Activated CD4-positive, alpha-beta T cell treated with anti-CD3 and anti-CD28 coated beads, Interleukin-2, Interleukin-4, amounts not matched to agents 100 ng/mL and 50 ng/mL, durations not matched to agents 16 hours and 8 hours (primary cell): ENCODE data around the gene KRTAP21-2.
"Not testable (repeated sequence)": the region's sequence is repeated elsewhere in the genome, so short reads cannot be mapped to it uniquely, and the experiment has no call there.

ENCODE experiments used
- DNase-seq: peaks from one replicate; pipeline ENCODE4 v3.0.0-alpha.2; 2020; ENCODE audit warnings: low spot score

KRTAP21-2 gene

GRCh38 chr21:30747159-30747558 lies at the start of gene KRTAP21-2:
Gene KRTAP21-2 (minus strand): TSS chr21:30747259. CDS start chr21:30747202, 57 bp downstream.
- no peak for DNase-seq

- DNase-seq, result no peak
These were observed 46.7 kb upstream of the KRTAP21-2 start for GRCh38 chr21:30793581-30794314.

DNA sequence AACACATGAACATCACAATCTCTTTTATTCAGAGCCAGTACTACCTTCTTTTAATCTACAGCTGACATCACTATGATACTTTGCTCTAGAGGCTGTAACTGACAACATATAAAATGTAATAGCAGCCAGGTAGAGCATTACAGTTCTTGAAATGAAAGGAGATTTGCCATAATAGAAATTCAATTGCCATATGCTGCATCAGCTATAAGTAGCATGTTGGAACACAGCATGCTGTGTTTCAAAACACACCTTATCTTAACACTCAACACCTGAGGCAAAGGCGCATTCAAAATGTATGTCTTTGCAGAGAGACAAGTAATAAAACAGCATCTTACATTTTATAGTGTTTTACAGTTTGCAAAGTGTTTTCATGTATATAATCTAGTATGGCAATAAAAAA lies 32.2 kb upstream of the KRTAP21-2 start:
- no peak for DNase-seq

GRCh38 chr21:30769724-30770431 lies 22.8 kb upstream of the KRTAP21-2 start:
- no peak for DNase-seq

GRCh38 chr21:30760776-30761175 lies 13.7 kb upstream of the KRTAP21-2 start:
- DNase-seq, result no peak

- no peak for DNase-seq
These were observed 11.2 kb upstream of the KRTAP21-2 start for GRCh38 chr21:30758306-30758705.

GRCh38 chr21:30755328-30755727 lies 8.3 kb upstream of the KRTAP21-2 start, which contains the start of gene KRTAP21-1:
Gene KRTAP21-1 (minus strand): TSS chr21:30755428. CDS start chr21:30755378, 50 bp downstream.
- not testable (repeated sequence) for DNase-seq

GRCh38 chr21:30740462-30740861 lies 6.6 kb downstream of the KRTAP21-2 start:
- no peak for DNase-seq

- DNase-seq, result no peak
These were observed 14.0 kb downstream of the KRTAP21-2 start for GRCh38 chr21:30733026-30733425.

DNA sequence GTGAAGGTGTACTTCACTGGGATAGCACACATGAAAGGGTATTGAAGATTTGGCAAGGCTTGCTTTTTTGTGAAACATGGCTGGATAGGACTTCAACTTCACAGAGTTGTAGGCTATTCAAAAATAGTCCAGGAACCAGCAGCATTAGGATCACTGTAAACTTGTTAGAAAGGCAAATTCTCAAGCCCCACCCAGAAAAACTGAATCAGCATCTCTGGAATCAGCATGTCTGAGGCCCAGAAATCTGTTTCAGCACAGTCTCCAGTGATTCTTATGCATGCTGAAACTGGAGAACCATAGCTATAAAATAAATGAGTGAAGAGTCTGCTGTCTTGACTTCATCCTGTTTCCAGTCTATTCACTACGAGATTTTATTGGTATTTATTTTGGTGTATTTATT lies 20.3 kb downstream of the KRTAP21-2 start:
- DNase-seq, result no peak

- DNase-seq, result peak; percentile 46
These were observed 27.7 kb downstream of the KRTAP21-2 start for GRCh38 chr21:30719401-30719800.

DNA sequence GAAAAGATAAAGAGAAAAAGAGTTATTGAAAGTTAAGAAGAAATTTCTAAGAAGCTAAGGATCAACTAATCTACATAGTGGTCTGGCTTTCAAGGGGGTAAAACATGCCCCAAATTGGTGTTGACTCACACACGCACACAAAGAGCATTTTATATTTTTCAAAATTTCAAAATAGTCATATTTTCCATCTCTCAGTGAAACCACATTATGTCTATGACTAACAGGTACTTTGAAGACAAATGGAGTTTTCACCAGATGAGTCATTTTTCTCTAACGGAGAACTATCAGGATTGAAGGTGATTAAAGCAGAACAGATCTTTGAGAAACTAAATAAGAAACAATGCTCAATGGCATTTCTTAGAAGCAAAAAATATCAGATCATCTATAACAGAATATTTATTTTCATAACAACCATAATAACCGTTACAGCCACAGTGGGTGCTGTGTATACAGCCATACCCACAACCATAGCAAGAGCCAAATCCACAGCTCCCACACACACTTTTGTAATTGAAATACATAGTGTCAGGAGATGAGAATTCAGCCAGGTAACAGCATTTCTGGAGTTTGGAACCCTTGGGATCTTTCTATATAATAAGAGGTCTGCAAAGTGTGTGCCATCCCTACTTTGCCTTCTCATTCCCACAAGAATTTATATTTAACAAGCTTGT lies 28.7 kb downstream of the KRTAP21-2 start, which contains the start of gene KRTAP21-3:
Gene KRTAP21-3, minus strand, starts transcription at position 539 of the 671 bp plus-strand sequence. Its CDS starts 18 bp downstream, at position 521.
- peak; percentile 88 for DNase-seq

- DNase-seq, result no peak
These were observed 30.0 kb downstream of the KRTAP21-2 start for GRCh38 chr21:30717105-30717504.

- no peak for DNase-seq
These were observed 32.1 kb downstream of the KRTAP21-2 start for GRCh38 chr21:30714946-30715345.

- DNase-seq, result no peak
These were observed 32.6 kb downstream of the KRTAP21-2 start for GRCh38 chr21:30714456-30714855.

DNA sequence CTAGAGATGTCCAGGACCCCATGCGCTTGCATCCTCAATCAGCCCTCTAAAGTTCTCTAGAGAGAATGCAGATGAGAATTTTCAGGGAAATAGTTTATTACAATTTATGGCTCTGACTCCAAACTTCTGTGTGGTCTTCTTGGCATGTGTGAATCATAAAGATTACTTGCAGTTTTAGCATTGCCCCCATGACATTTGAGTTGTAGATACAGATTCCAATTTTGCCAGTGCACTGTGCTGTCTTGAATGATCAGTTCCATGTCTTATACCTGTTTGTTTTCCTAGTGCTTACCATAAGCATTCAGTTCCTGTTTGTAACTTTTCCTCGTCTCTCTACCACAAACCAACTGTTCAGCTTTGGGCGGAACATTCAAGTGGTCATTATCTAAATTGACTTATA lies 33.3 kb downstream of the KRTAP21-2 start:
- no peak for DNase-seq

- no peak for DNase-seq
These were observed 36.6 kb downstream of the KRTAP21-2 start for GRCh38 chr21:30710499-30710898.

DNA sequence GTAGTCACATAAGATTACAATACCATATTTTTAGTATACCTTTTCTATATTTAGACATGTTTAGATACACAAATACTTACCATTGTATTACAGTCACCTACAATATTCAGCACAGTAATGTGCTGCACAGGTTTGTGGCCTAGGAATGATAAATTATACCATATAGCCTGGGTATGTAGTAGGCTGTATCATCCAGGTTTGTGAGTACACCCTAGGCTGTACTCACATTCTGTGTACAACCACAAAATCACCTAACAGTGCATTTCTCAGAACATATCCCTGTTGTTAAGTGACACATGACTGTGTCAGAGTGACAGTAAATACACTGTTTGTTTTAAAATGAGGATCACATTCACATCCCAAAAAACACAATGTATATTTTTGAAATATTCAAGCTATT lies 39.6 kb downstream of the KRTAP21-2 start:
- DNase-seq, result no peak
